GM13976 (cell line): ENCODE results near the gene EPN2.
A peak's percentile ranks its signal among the peaks of the same experiment; 100 is the strongest.

Experiments
- DNase-seq: peaks from one replicate; pipeline ENCODE4 v3.0.0; 2012; ENCODE audit warnings: low spot score
- in situ Hi-C: fragments of 300-500 bp; cut with MboI; formaldehyde crosslinking; loops from one replicate; pipeline ENCODE4 v1.12.0; 2022; ENCODE audit warnings: low sequenced_read_pairs, mixed read lengths, inconsistent platforms; ENCODE audit not compliant: unreplicated experiment
- TF ChIP-seq, protein P1 (sequence below): IDR thresholded peaks from 2 replicates; pipeline ENCODE4 v1.5.1; 2012; ENCODE audit warnings: borderline replicate concordance, mild to moderate bottlenecking; ENCODE audit not compliant: insufficient read depth; ENCODE audit errors: extremely low read depth, missing control alignments, control extremely low read depth

Gene EPN2

DNA sequence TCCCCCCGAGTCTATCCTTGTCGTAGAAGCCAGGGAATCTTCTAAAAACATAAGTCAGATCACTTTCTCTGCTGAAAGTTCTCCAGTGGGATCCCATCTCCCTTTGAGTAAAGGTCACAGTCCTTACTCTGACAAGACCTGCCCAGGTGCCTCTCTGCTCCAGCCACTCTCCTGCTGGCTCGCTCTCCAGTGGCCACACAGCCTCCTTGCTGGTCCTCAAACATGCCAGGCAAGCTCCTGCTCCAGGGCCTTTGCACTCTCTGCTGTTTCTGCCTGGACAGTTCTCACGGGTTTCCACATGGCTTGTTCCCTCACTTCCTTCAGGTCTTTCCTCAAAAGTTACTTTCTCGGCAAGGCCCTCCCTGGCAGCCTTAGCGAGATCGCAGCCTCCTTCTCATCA is 122.0 kb downstream of the EPN2 start:
- no peak for DNase-seq
- TF ChIP-seq, protein P1, sequence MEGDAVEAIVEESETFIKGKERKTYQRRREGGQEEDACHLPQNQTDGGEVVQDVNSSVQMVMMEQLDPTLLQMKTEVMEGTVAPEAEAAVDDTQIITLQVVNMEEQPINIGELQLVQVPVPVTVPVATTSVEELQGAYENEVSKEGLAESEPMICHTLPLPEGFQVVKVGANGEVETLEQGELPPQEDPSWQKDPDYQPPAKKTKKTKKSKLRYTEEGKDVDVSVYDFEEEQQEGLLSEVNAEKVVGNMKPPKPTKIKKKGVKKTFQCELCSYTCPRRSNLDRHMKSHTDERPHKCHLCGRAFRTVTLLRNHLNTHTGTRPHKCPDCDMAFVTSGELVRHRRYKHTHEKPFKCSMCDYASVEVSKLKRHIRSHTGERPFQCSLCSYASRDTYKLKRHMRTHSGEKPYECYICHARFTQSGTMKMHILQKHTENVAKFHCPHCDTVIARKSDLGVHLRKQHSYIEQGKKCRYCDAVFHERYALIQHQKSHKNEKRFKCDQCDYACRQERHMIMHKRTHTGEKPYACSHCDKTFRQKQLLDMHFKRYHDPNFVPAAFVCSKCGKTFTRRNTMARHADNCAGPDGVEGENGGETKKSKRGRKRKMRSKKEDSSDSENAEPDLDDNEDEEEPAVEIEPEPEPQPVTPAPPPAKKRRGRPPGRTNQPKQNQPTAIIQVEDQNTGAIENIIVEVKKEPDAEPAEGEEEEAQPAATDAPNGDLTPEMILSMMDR: no peak
- in situ Hi-C loops: no loop called here

DNA sequence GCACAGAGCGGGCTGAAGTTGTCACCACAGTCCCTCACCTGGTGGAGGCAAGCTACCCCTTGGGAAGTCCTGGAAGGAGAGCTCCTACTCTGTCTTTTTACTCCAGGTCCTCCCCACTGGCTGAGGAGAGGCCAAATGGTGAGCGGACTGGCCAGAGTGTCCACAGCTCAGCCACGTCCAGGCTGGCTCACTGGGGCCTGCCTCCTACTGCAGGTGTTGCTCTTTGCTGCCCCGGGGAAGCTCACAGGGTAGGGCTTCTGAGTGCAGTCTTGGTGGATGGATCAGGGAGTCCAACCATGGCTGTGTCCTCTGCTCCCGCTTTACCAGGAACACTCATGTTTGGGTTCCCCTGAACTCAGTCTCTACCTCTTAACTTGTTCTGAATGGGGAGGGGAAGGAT is 122.7 kb downstream of the EPN2 start:
- in situ Hi-C loops: loop anchor here (10.0 kb wide), 2 partner anchors 95 to 405 kb away; no protein-coding TSS in a partner anchor
- DNase-seq: no peak
- TF ChIP-seq, protein P1: no peak

DNA sequence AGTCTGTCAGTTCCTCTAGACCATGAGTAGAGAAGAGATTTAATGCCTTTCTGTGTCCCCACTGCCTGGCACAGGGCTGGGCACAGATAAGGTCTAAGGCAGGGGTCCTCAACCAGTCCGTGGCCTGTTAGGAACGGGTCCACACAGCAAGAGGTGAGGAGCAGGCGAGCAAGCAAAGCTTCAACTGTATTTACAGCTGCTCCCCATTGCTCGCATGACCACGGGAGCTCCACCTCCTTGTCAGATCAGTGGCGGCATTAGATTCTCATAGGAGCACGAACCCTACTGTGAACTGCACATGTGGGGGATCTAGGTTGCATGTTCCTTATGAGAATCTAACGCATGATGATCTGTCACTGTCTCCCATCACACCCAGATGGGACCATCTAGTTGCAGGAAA is 123.6 kb downstream of the EPN2 start:
- in situ Hi-C loops: loop anchor here (10.0 kb wide), 2 partner anchors 94 to 404 kb away; no protein-coding TSS in a partner anchor
- TF ChIP-seq, protein P1: no peak
- no peak for DNase-seq

DNA sequence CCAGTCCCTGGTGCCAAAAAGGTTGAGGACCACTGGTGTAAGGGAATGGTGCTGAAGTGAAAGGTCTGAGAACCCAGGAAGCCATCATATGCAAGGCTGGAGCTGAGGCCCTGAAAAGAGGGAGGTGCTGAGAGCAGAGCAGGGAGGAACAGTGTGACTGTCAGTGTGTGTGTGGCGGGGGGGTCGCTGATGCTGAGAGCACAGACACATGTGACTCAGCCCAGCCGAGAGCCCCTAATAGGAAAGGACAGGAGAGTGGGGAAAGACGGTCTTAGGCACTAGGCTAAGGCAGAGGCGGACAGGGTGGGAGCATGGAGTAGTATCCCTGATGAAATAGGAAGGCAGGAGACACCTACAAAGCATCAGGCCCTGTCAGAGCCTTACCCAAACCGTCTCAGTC is 124.2 kb downstream of the EPN2 start:
- in situ Hi-C loops: loop anchor here (10.0 kb wide), 2 partner anchors 93 to 403 kb away; no protein-coding TSS in a partner anchor
- no peak for DNase-seq
- TF ChIP-seq, protein P1: no peak

DNA sequence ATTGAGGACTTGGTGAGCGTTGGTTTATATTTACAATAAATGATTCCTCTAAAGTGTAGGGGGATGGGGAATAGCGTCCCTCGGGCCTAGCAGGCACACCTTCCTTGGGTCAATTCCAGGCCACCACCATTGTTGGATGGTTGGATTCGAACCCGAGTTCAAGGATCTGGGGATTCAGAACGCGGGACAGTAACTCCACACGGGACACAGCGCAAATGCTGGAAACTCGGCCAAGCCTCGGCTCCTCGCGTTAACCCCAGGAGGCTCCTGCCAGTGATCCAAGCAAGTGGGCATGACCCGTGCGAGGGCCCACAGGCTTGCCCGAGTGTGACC is 124.7 kb downstream of the EPN2 start:
- TF ChIP-seq, protein P1: no peak

DNA sequence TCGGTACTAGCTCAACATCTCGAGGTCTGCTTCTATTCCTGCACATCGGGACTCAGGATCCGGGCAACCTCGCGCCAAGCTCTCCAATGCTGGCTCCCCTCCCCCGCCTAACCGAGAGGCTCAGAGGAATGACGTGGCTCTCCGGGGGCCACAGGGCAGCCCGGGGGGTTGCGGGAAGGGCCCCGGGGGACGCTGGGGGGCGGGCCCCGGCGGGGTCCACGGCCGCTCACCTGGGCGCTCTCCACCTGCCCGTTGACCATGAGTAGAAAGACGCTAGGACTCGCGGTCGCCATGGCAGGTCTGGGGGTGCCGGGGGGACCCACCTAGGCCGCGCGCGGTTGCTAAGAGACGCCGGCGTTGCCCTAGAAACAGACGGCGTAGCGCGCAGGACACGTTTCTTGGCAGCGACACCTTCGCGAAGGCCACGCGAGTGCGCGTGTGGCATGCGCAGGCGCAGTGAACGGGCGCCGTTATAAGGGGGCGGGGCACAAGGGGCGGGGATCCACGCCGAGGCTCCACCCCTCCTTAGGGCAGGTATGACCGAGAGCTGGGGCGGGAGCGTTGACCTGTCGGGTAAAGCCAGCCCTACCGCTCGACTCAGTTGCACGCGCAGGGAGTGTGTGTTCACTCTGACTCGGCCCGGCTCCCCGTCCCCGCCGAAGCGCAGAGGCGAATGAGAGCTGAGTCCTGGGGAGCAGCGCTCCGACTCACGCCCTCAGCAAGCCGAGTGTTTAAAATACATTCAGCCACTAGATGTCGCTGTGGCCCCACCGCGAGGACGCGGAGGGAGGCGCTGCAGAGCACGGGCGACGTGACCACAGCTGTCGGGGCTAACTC is 125.3 kb downstream of the EPN2 start, which contains the start of gene B9D1:
Gene B9D1 (minus strand): TSS at position 447 of the 837 bp plus-strand sequence. CDS start 154 bp downstream, at position 293.
- TF ChIP-seq, protein P1: peak; percentile 99
- in situ Hi-C loops: loop anchor here (10.0 kb wide), 2 partner anchors 92 to 402 kb away; no protein-coding TSS in a partner anchor
- DNase-seq: peak; percentile 99

More for the DNA sequence above, 124.7 kb downstream of the EPN2 start:
- in situ Hi-C loops: loop anchor here (10.0 kb wide), 2 partner anchors 93 to 403 kb away; no protein-coding TSS in a partner anchor
- no peak for DNase-seq
